Epithelial cell of esophagus (primary cell): Measurements from ENCODE around the gene MDGA2.

Experiments
- DNase-seq: peaks from one replicate; pipeline ENCODE4 v3.0.0; 2010; ENCODE audit warnings: low read depth
- H3K4me3 ChIP-seq: 2 replicates; pipeline ENCODE4 v1.5.1; 2011; ENCODE audit warnings: mild to moderate bottlenecking, low read length, control low read depth
- TF ChIP-seq, protein P1 (sequence below): IDR thresholded peaks from 2 replicates; pipeline ENCODE4 v1.5.1; 2011; ENCODE audit warnings: low read depth, mild to moderate bottlenecking, low read length, control low read depth, inconsistent platforms; ENCODE audit not compliant: insufficient read depth; ENCODE audit errors: missing control alignments

The MDGA2 gene

DNA sequence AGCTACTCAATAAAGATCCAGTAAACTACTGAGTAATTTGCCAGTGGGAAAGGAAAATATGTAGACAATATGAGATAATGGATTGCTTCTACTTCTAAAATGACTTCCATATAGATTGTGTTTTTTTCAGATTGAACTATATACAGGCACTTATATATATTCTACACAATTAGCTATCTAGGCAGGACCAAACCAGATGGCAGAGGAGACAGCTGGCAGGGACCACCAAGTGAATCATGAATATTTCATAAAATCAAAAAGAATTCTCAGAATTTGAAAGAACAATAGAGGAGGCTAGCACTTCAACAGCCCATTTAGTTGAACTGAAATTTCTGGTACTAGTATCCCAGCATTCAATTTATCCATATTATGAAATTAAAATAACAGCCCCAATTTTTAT is 685.8 kb downstream of the MDGA2 start:
- no peak overlapping the region for H3K4me3 ChIP-seq
- TF ChIP-seq, protein P1, sequence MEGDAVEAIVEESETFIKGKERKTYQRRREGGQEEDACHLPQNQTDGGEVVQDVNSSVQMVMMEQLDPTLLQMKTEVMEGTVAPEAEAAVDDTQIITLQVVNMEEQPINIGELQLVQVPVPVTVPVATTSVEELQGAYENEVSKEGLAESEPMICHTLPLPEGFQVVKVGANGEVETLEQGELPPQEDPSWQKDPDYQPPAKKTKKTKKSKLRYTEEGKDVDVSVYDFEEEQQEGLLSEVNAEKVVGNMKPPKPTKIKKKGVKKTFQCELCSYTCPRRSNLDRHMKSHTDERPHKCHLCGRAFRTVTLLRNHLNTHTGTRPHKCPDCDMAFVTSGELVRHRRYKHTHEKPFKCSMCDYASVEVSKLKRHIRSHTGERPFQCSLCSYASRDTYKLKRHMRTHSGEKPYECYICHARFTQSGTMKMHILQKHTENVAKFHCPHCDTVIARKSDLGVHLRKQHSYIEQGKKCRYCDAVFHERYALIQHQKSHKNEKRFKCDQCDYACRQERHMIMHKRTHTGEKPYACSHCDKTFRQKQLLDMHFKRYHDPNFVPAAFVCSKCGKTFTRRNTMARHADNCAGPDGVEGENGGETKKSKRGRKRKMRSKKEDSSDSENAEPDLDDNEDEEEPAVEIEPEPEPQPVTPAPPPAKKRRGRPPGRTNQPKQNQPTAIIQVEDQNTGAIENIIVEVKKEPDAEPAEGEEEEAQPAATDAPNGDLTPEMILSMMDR: no peak
- DNase-seq: no peak

DNA sequence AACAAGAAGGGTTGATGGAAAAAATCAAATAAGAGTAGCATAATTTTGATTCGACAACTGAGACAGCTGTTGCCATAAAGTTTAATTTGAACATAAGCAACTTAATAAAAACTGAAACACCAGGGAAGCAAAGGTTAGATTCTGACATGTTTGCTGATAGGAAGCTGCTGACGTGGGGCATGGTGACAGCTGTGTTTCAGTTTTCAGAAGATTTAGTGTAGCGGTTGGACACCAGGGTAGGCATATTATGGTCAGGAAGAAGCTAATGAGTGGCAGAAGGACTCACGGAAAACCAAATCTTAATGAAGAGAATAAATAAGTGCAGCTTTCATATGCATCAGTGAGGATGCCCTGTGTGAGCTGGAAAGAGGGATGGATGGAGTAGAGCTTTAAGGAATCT is 687.1 kb downstream of the MDGA2 start:
- TF ChIP-seq, protein P1: no peak
- no peak for DNase-seq
- H3K4me3 ChIP-seq: no peak overlapping the region

DNA sequence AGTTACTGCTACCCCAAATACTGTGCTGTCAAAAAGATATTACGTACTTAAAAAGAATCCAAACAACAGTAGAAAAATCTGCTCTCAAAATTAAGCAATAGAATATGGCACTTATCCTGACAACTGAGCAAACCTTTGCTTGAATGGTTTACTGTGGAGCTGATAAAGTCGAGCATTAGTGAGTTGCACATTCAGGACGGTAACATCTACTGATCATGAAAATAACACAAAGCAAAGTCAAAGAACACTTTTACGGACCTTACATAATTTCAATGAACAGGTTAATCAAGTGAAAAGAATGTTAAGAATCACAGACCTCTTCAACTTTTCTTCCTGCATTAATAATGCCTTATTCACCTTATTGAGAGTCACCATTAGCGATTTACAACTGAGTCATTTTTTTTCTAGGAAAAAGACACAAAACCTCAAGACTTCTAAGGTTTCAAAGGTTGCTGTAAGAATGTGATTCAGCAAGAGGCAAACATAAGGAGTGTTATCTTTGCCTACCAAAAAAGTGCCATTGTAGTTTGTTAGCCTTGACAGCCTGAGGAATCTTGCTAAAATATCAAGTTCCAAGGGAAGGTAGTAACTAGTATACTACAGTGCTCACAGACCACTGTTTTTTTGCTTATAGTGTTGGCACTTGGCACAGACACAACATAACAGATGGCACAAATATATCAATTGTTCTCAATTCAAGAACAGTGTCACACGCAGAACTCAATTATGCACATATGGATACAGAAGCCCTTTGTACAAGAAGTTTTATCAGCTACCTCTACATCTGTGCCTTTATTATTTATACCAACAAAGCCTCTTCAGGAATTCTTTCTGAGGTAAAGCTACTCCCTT is 689.6 kb downstream of the MDGA2 start:
- TF ChIP-seq, protein P1: no peak
- H3K4me3 ChIP-seq: no peak overlapping the region
- peak; percentile 69 for DNase-seq

DNA sequence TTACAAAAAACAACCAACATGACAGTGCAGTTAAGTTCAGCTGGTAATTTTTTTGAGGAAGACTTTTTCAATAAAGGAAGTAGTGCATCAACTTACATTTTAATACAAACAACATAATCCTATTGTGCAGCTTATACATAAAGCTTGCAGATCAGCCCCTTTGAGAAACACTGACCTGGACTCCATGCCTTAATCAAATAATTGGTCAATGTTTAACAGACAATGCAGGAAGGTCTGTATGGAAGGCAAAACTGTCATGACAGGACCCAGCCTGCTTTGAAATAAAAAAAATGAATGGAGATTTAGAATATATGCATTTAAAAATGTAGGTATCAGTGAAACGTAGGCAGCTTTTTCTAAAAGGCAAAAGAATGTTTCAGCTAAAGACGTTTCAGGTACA is 702.1 kb downstream of the MDGA2 start:
- no peak for DNase-seq
- no peak overlapping the region for H3K4me3 ChIP-seq
- TF ChIP-seq, protein P1: no peak

DNA sequence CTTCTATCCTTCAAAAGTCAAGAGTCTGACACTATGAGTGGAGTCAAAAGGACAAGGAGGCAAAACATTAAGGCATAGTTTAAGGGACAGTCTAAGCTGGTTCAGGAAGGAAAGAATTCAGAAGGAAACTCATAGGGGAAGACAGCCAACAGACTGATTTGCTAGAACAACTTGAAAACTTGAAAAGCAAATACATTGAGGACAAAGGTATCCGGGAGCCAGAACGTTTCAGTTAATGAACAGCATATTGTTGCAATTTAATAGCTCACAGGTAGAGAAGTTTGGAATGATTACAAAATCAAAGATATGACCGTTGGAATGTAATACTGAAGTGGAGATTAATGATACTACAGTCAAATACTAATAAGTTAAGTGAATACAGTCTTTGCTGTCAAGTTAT is 711.0 kb downstream of the MDGA2 start:
- H3K4me3 ChIP-seq: no peak overlapping the region
- DNase-seq: no peak
- TF ChIP-seq, protein P1: no peak

DNA sequence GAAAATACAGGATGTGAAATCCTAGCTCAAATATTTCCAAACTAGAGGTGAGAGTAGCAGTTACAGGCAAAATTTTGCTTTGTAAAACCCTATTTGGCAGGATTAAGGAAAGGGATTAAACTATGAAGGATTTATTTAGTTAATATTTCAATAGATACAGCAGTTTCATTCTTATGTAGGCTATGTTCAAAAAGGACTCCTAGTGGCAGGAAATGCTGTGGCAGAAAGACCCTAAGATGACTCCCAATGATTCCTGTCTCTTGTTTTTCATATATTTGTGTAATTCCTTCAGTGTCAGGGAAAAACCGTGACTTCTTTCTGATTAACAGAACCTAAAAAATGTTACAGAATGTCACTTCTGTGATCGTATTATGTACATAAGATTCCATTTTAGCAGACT is 724.3 kb downstream of the MDGA2 start:
- no peak for DNase-seq
- H3K4me3 ChIP-seq: no peak overlapping the region
- TF ChIP-seq, protein P1: peak; percentile 17

DNA sequence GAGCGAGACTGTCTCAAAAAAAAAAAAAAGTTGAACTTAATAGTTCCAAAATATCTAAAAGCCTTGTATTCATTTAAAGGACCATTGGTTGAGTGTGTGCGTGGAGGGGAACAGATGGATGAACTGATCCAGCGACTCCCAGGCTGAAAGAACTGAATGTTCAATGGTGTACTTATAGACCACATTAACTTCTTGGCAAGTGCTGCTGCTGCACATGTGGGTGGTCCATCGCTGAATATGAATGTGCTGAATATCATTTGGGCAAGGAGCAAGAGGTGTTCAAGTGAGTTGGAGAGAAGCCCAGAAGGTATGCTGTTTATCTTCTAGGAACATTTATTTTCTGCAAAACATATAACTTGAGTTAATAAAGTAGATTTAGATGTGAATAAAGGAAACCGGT is 734.8 kb downstream of the MDGA2 start:
- TF ChIP-seq, protein P1: no peak
- no peak overlapping the region for H3K4me3 ChIP-seq
- no peak for DNase-seq
